K562 (cell line): Measurements from ENCODE around the gene IGF2R. TPM values are rescaled to one million over a fixed set of nuclear protein-coding genes. Genes with fewer than 3 reads are reported as not detected.
A peak's percentile ranks its signal among the peaks of the same experiment; 100 is the strongest.

Source experiments
- GATAD2A ChIP-seq: fragments of 450-650 bp; IDR thresholded peaks from 2 replicates; pipeline ENCODE4 v1.6.1; 2017
- GMEB1 ChIP-seq: fragments of 250-450 bp; sonication (Bioruptor Pico); IDR thresholded peaks from 2 replicates; pipeline ENCODE4 v1.4.0; 2020; ENCODE audit warnings: mild to moderate bottlenecking
- IRF9 ChIP-seq: fragments of 450-650 bp; IDR thresholded peaks from 2 replicates; pipeline ENCODE4 v1.6.1; 2016; ENCODE audit warnings: missing biosample characterization, missing genetic modification characterization
- MEIS2 ChIP-seq: fragments of 450-650 bp; IDR thresholded peaks from 2 replicates; pipeline ENCODE4 v1.6.1; 2014; ENCODE audit warnings: mild to moderate bottlenecking; ENCODE audit not compliant: partially characterized antibody
- NBN ChIP-seq: fragments of 450-650 bp; IDR thresholded peaks from 2 replicates; pipeline ENCODE4 v1.6.1; 2016; ENCODE audit warnings: low read depth, mild to moderate bottlenecking
- PATZ1 ChIP-seq: fragments of 250-450 bp; sonication (Bioruptor Pico); IDR thresholded peaks from 2 replicates; pipeline ENCODE4 v1.5.0; 2020; ENCODE audit warnings: mild to moderate bottlenecking, borderline replicate concordance
- PBX2 ChIP-seq, 2 experiments: IDR thresholded peaks in 1 of 2; conservative IDR thresholded peaks in 1 of 2; 2 replicates each; pipeline ENCODE4 v1.6.1; 2016; ENCODE audit warnings: low read depth in 2 of 2, mild to moderate bottlenecking in 1 of 2, missing compliant biosample characterization in 1 of 2, missing genetic modification characterization in 1 of 2, moderate library complexity in 1 of 2
- PTRF ChIP-seq: fragments of 450-650 bp; IDR thresholded peaks from 2 replicates; pipeline ENCODE4 v1.6.1; 2016; ENCODE audit warnings: mild to moderate bottlenecking, missing genetic modification characterization, missing compliant biosample characterization
- RFX5 ChIP-seq: IDR thresholded peaks from 2 replicates; pipeline ENCODE4 v1.6.1; 2011; ENCODE audit warnings: low read depth, mild to moderate bottlenecking, improper control_type of control experiment, low read length
- SRF ChIP-seq, 2 experiments: fragments of 250-450, 450-650 bp in 1 of 2; sonication (Bioruptor Pico) in 1 of 2; sonication (generic) in 1 of 2; formaldehyde crosslinking; IDR thresholded peaks; 2 replicates each; pipeline versions ENCODE4 v1.5.0 to v1.5.1; 2020 to 2022; ENCODE audit warnings: mild to moderate bottlenecking in 1 of 2, missing genetic modification reagents in 1 of 2
- TFAM ChIP-seq: fragments of 250-450 bp; sonication (Bioruptor Pico); conservative IDR thresholded peaks from 2 replicates; pipeline ENCODE4 v1.5.0; 2021; ENCODE audit warnings: mild to moderate bottlenecking, moderate library complexity
- UBTF ChIP-seq, 2 experiments: IDR thresholded peaks; 2 replicates each; pipeline ENCODE4 v1.6.1; 2012; ENCODE audit warnings: improper control_type of control experiment in 2 of 2, low read depth in 2 of 2, low read length in 2 of 2, borderline replicate concordance in 1 of 2
- YBX1 ChIP-seq: fragments of 450-650 bp; IDR thresholded peaks from 2 replicates; pipeline ENCODE4 v1.7.1; 2016; ENCODE audit warnings: mild to moderate bottlenecking
- ZNF165 ChIP-seq: fragments of 250-450 bp; sonication (Bioruptor Pico); IDR thresholded peaks from 2 replicates; pipeline ENCODE4 v1.4.0; 2020; ENCODE audit warnings: borderline replicate concordance
- ZNF184 ChIP-seq: sonication (generic); formaldehyde crosslinking; IDR thresholded peaks from 2 replicates; pipeline ENCODE4 v1.5.0; 2020; ENCODE audit warnings: missing genetic modification reagents
- ZNF274 ChIP-seq: IDR thresholded peaks from 2 replicates; pipeline ENCODE4 v1.6.1; 2011; ENCODE audit warnings: low read depth, mild to moderate bottlenecking, low read length, moderate library complexity, borderline replicate concordance
- polyA plus RNA-seq, 8 experiments: library from polyadenylated mRNA; depleted of rRNA in 4 of 8; stranded (reverse) in 5 of 8; unstranded in 3 of 8; fragments of >200 nt; fragmentation: Nextera tagmentation in 2 of 8; fragmentation: Illumina TruSeq in 1 of 8; extraction: Ambion mirVana in 2 of 8; extraction: Trizol in 1 of 8; gene quantifications; 2 replicates each; pipeline versions ENCODE4 v1.2.1 to v1.2.3, GENCODE V29; 2011 to 2014; ENCODE audit warnings: inconsistent platforms in 1 of 8, missing spikeins in 1 of 8
- total RNA-seq, 7 experiments: library from RNA; depleted of rRNA in 6 of 7; stranded (reverse); fragments of >200 nt in 6 of 7; fragmentation: Illumina TruSeq in 2 of 7; extraction: Trizol in 2 of 7; gene quantifications; 2 replicates each; pipeline versions ENCODE4 v1.2.1 to v1.2.3, GENCODE V29; 2011 to 2021; ENCODE audit warnings: low replicate concordance in 1 of 7

Gene IGF2R
- total and polyA plus RNA-seq, 9 of the 15 experiments (the other 6 are each of a cell fraction or from before 2014, with no cell fraction given), result 3.5 to 92.3 (median 34.5) TPM

GRCh38 chr6:159989492-159990480, 20.9 kb downstream of the IGF2R start (continued):
- TF ChIP-seq ZNF165 (CRISPR knock-in tag) (no peak), ZNF274 (no peak), IRF9 (tag) (no peak), PBX2 (CRISPR knock-in tag; IDR thresholded peaks at IDR 0.05; ENCODE audit: low read depth) (no peak), PBX2 (tag; conservative IDR thresholded peaks at IDR 0.05; ENCODE audit: low read depth) (peak; percentile 77), YBX1 (no peak), UBTF (IDR thresholded peaks at IDR 0.05; ENCODE audit: borderline replicate concordance in 1 of 2, low read depth in 2 of 2, low read length in 2 of 2) (0 out of 4 replicates have a peak, but pooled peaks of 1 of the 2 experiments have one; percentile 14), NBN (no peak), RFX5 (no peak), GATAD2A (no peak), PTRF (tag) (no peak), ZNF184 (CRISPR knock-in tag) (no peak), SRF (CRISPR knock-in tag; IDR thresholded peaks at IDR 0.05) (peak in 1 of 2 experiments; percentile 34; a peak in 2 of 4 replicates), GMEB1 (CRISPR knock-in tag) (no peak), TFAM (CRISPR knock-in tag) (no peak), PATZ1 (CRISPR knock-in tag) (no peak), MEIS2 (peak; percentile 75)
